DMS153 (cell line): ENCODE measurements around the gene CDH1.

Experiments used
- DNase-seq: peaks from one replicate; lab custom pipeline; 2025; lab: John Stamatoyannopoulos, UW

The CDH1 gene

GRCh38 chr16:68732042-68732680, 4.9 kb upstream of the CDH1 start:
- DNase-seq = peak; percentile 41

GRCh38 chr16:68732741-68733399, 4.2 kb upstream of the CDH1 start:
- no peak for DNase-seq

DNA sequence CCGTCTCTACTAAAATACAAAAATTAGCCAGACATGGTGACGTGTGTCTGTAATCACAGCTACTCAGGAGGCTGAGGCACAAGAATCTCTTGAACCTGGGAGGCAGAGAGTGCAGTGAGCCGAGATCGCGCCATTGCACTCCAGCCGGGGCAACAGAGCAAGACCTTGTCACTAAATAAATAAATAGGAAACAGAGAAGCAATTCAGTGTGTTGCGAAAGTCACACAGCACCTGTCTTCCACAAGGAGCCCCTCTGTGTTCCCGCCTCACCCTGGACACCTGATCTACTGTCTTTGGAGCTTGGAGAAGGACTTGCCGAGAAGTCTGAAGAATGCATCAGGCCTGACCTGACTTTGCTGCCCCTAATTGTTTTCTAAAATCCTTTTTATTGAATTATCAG, 3.5 kb upstream of the CDH1 start:
- no peak for DNase-seq

GRCh38 chr16:68734782-68735181, 2.3 kb upstream of the CDH1 start:
- DNase-seq = no peak

- no peak for DNase-seq
Observed at GRCh38 chr16:68736561-68736960, 531 bp upstream of the CDH1 start.

DNA sequence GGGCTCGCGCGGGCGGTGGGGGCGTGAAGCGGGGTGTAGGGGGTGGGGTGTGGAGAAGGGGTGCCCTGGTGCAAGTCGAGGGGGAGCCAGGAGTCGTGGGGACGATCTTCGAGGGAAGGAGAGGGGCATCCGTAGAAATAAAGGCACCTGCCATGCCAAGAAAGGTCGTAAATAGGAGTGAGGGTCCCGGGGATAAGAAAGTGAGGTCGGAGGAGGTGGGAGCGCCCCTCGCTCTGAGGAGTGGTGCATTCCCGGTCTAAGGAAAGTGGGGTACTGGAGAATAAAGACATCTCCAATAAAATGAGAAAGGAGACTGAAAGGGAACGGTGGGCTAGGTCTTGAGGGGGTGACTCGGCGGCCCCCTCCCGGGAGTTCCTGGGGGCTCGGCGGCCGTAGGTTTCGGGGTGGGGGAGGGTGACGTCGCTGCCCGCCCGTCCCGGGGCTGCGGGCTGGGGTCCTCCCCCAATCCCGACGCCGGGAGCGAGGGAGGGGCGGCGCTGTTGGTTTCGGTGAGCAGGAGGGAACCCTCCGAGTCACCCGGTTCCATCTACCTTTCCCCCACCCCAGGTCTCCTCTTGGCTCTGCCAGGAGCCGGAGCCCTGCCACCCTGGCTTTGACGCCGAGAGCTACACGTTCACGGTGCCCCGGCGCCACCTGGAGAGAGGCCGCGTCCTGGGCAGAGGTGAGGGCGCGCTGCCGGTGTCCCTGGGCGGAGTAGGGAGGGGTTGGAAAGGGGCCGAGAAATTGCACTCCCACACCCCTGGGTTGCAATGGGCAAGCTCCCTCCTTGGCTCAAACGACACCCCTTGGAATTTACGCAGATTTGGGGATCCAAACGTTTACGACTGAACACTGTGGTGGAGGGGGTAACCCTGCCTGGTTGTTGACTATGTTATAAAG, 888 bp downstream of the CDH1 start:
- DNase-seq = peak; percentile 46

DNA sequence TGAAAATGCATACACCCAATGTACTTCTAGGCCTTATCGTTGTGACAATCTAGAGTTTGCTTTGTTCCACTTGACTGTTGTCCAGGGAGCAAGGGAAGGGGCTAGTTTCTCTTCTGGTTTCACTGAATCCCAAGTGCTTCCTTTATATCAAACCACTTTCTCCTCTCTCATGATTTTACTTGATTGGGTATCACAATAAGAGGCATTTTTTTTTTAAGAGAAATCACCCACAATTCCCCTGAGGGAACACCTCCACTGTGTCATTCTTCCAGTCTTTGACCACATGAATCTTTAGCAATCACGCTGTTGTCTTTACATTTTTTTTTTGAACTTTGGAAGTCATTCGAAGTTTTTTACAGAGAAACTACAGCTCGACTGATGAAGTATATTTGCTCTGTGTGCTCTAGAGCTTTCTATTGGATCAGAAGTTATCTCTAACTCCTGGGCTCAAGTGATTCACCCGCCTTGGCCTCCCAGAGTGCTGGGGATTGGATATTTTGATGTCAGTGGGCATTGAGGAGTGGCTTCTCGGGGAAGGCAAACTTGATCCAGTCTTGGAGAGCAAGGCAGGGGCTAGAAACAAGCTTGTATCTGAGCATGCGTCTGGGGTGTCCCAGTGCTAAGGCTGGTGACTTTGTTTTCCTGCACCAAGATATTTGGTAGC, 3.0 kb downstream of the CDH1 start:
- DNase-seq = no peak

GRCh38 chr16:68740628-68741346, 3.7 kb downstream of the CDH1 start:
- DNase-seq = no peak

GRCh38 chr16:68743664-68744063, 6.6 kb downstream of the CDH1 start:
- no peak for DNase-seq

GRCh38 chr16:68744744-68745280, 7.7 kb downstream of the CDH1 start:
- DNase-seq = peak; percentile 99

GRCh38 chr16:68746951-68747350, 9.9 kb downstream of the CDH1 start:
- DNase-seq = no peak

DNA sequence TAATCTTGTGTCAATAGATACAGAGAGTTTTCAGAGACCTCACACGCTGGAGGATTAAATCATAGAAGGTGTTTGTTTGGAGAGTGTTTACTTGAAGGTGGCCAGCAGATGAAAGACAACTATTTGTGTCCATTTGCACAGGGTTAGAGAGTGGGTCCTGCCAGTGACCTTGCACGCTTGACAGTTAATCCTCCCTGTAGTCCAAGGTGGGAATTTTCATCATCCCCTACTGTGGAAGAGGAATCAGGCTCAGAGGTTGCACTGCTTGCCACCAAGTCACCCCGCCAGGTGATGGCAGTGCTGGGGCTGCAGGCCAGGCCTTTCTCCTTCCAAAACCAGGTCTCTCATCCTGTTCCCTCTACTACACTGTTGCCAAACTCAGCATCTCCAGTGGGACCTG, 12.3 kb downstream of the CDH1 start:
- DNase-seq = no peak

DNA sequence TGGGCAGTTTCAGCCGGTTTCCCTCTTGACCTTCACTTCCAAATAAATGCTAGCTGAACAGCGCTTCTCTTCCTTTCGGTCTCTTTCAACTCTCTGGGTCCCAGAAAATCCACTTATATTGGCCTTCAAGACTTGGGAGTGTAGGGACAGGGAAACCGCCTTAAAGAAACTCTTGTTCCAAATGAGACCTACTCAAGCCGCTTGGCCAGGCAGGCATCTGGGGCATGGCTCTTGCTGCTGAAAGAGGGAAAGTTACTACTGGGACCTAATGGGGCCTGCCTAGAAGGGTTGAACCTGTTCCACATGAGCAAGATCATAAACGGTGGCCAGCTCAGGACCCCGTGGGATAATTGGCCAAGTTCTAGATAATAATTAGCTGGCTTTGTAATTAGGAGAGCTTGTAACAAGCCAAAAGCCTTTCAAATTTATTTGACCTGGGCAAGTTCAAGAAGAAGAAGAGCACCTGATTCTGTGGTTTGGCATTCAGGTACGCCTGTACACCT, 13.2 kb downstream of the CDH1 start:
- DNase-seq = no peak

DNA sequence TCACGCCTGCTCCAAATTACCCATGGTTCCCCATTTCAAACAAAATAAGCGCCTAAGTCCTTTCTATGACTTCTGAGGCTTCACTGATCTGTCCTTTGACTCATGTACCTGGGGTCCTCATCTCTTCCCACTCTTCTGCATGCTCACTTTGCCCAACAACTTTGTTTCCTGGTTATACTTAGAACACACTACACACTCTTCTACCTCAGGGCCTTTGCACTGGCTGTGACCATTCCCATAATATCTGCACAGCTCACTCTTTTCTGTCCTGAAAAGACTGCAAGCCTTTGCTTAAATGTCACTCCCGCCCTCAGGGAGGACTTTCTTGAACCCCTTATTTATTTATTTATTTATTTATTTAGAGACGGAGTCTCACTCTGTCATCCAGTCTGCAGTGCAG, 14.1 kb downstream of the CDH1 start:
- no peak for DNase-seq

DNA sequence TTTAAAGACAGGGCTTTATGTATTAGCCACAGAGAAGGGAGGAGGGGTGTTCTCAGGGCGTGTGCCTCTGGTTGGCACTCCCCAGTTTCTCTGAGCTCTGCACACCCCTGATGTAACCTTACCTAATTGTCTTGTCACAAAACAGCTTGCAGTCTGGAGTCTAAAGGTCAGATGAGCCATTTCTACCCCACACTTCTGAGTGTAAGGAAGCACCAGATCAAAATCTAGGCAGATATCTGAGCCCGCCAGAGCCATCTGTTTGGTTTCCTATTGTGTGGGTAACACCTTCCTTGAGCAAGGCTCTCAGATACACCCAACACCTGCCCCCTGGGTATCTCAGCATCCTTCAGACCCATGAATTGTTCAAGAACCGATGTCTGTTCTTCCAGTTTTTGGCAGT, 15.5 kb downstream of the CDH1 start:
- no peak for DNase-seq

DNA sequence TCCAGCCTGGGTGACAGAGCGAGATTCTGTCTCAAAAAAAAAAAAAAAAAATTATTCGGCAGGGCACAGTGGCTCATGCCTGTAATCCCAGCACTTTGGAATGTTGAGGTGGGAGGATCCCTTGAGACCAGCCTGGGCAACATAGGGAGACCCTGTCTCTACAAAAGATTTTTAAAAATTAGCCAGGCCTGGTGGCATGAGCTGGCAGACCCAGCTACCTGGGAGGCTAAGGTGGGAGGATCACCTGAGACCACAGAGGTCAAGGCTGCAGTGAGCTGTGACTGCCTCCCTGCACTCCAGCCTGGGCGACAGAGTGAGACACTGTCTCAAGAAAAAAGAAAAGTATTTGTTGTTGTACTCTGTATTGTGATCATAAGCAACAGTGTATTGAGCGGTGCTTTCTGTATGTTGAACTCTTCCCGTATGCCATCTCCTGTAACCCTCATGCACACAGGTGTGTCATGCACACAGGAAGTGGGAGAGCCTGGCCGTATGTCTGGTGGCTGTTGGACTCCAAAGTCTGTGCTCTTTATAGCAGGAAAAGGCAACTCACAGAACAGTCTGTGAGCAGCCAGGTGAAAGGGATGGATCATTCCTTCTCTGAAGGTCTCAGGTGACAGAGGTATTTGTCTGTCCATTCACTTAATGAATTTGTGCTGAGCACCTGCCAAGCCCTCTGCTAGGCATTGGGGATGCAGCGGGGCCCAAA, 17.1 kb downstream of the CDH1 start:
- peak; percentile 18 for DNase-seq

GRCh38 chr16:68756239-68756915, 19.3 kb downstream of the CDH1 start:
- peak; percentile 99 for DNase-seq

GRCh38 chr16:68757625-68757935, 20.5 kb downstream of the CDH1 start:
- DNase-seq = no peak

DNA sequence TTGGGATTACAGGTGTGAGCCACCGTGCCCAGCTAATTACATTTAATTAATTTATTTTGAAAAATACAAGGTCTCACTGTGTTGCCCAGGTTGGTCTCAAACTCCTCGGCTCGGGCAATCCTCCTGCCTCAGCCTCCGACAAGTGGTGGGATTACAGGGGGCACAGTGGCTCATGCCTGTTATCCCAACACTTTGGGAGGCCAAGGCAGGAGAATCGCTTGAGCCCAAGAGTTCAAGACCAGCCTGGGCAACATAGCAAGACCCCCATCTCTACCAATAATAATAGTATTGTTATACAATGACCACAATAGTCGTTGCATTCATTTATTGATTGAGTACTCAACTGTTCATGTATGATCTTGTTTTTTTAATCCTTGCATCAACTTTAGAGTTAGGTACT, 22.0 kb downstream of the CDH1 start:
- DNase-seq = no peak

DNA sequence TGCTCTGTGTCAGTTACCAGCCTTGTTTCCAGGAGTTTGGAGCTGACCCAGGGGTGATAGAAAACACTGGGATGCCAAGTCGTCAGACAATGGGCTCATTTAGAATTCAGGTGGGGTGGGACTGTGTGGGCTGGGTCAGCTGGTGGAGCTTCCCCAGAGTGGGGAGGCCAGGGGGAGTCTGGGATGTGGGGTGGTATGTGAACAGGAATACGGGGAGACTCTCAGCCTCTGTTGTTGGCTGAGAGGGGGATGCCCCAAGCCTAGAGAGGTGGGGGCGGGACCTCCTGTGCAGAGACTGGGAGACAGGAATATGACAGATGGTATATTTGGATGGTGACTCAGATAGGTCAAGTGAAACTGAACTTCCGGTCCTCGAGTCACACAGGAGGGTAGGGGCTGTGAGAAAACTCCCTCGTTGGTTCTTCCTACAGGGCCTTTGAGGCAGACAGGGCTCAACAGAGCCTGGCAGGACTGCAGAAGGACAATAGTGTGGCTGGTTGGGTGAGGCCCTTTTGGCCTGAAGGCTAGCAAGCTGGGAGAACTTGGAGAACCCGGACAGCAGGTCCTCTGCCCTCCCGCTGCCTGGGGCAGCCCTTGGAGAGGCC, 23.7 kb downstream of the CDH1 start:
- DNase-seq = no peak
